HCT116 (cell line): ENCODE data around the gene FAM193A.

Experiments used
- CEBPB ChIP-seq: IDR thresholded peaks from 2 replicates; pipeline ENCODE4 v1.6.1; 2012; ENCODE audit warnings: low read depth
- CTCF ChIP-seq, 3 experiments: fragments of 200-600 bp in 1 of 3; sonication (generic) in 1 of 3; IDR thresholded peaks in 2 of 3; conservative IDR thresholded peaks in 1 of 3; 2 replicates each; pipeline ENCODE4 v1.5.1; 2012 to 2017; ENCODE audit warnings: low read depth in 2 of 3, low read length in 2 of 3, antibody characterized with exemption in 1 of 3, borderline replicate concordance in 1 of 3, control low read depth in 1 of 3, mild to moderate bottlenecking in 1 of 3, mixed read lengths in 1 of 3, mixed run types in 1 of 3, moderate library complexity in 1 of 3; ENCODE audit not compliant: insufficient read depth in 1 of 3
- EGR1 ChIP-seq: IDR thresholded peaks from 2 replicates; pipeline ENCODE4 v1.6.1; 2012; ENCODE audit warnings: low read depth
- ELF1 ChIP-seq: IDR thresholded peaks from 2 replicates; pipeline ENCODE4 v1.6.1; 2012; ENCODE audit warnings: low read depth, borderline replicate concordance
- EZH2 ChIP-seq: fragments of 200-600 bp; sonication (generic); IDR thresholded peaks from 2 replicates; pipeline ENCODE4 v1.6.1; 2017; ENCODE audit warnings: antibody characterized with exemption, mixed run types
- EZH2phosphoT487 ChIP-seq: fragments of 200-600 bp; IDR thresholded peaks from 2 replicates; pipeline ENCODE4 v1.6.1; 2018; ENCODE audit warnings: antibody characterized with exemption, borderline replicate concordance
- MAX ChIP-seq: IDR thresholded peaks from 2 replicates; pipeline ENCODE4 v1.6.1; 2012
- POLR2A ChIP-seq: IDR thresholded peaks from 2 replicates; pipeline ENCODE4 v1.7.0; 2011; ENCODE audit warnings: borderline replicate concordance; ENCODE audit not compliant: insufficient read depth, insufficient read length; ENCODE audit errors: extremely low read depth
- POLR2AphosphoS5 ChIP-seq: IDR thresholded peaks from 2 replicates; pipeline ENCODE4 v1.6.1; 2011; ENCODE audit warnings: mild to moderate bottlenecking, low read depth, low read length, moderate library complexity
- RAD21 ChIP-seq: IDR thresholded peaks from 2 replicates; pipeline ENCODE4 v1.6.1; 2012; ENCODE audit warnings: low read depth, mild to moderate bottlenecking
- REST ChIP-seq: IDR thresholded peaks from 2 replicates; pipeline ENCODE4 v1.6.1; 2012; ENCODE audit warnings: low read depth
- SIN3A ChIP-seq: IDR thresholded peaks from 2 replicates; pipeline ENCODE4 v1.6.1; 2012; ENCODE audit warnings: low read depth
- SRF ChIP-seq: IDR thresholded peaks from 2 replicates; pipeline ENCODE4 v1.6.1; 2012; ENCODE audit warnings: low read depth
- ZFX ChIP-seq: fragments of 450-650 bp; IDR thresholded peaks from 2 replicates; pipeline ENCODE4 v1.6.1; 2017

- no peak for TF ChIP-seq SIN3A
- no peak for TF ChIP-seq CTCF (IDR thresholded peaks at IDR 0.05 in 2 of 3, conservative IDR thresholded peaks at IDR 0.05 in 1 of 3; ENCODE audit: borderline replicate concordance in 1 of 3, insufficient read depth in 1 of 3, low read depth in 2 of 3, low read length in 2 of 3)
- no peak for TF ChIP-seq POLR2A
- no peak for TF ChIP-seq ELF1
- no peak for TF ChIP-seq EGR1
- TF ChIP-seq MAX: no peak
- TF ChIP-seq RAD21: no peak
- no peak for TF ChIP-seq EZH2phosphoT487
- TF ChIP-seq CEBPB: no peak
- TF ChIP-seq SRF: no peak
- TF ChIP-seq POLR2AphosphoS5: no peak
- TF ChIP-seq EZH2: no peak
- no peak for TF ChIP-seq REST
- no peak for TF ChIP-seq ZFX
Observed at GRCh38 chr4:2688697-2689096, 152.2 kb downstream of the FAM193A start.
